K562 (cell line): Measurements from ENCODE around the gene ZFYVE26. TPM values are rescaled to one million over a fixed set of nuclear protein-coding genes. Genes with fewer than 3 reads are reported as not detected.

Source experiments
- ATAC-seq: fragments of 200-7000 bp; cut with Tn5 transposase; 3 replicates; pipeline ENCODE4 v1.9.1; 2020; ENCODE audit warnings: moderate library complexity
- BruUV-seq: library from RNA; stranded (reverse); fragments of 400-500 nt; replicated peaks from 2 replicates; lab custom pipeline; 2021; lab: Mats Ljungman, UMichigan
- CTCF ChIA-PET: fragments of 300-600 bp; formaldehyde crosslinking; extraction: SDS; loops from one replicate; lab custom pipeline; 2021; ENCODE audit warnings: low intra/inter-chr PET ratio; lab: Yijun Ruan, JAX
- POLR2A ChIA-PET: fragments of 300-600, 350-650 bp; sonication (Branson Sonifier 250); formaldehyde crosslinking; extraction: SDS; loops from one replicate; lab custom pipeline; 2021; ENCODE audit warnings: antibody characterized with exemption, inconsistent platforms; lab: Yijun Ruan, JAX
- DNase-seq, 4 experiments: peaks; one replicate each; pipeline versions ENCODE4 v3.0.0 to v3.0.0-alpha.2; 2011 to 2018; ENCODE audit warnings: low spot score in 3 of 4, mixed read lengths in 3 of 4; ENCODE audit errors: extremely low read depth in 1 of 4
- FAIRE-seq: peaks from 2 replicates; lab custom pipeline; 2011; peaks lifted over from hg19 to GRCh38; lab: Jason Lieb, UNC
- H2AFZ ChIP-seq: 2 replicates; pipeline ENCODE4 v1.6.0; 2011; ENCODE audit warnings: low read depth, low read length, control low read depth, inconsistent platforms
- H3K27ac ChIP-seq: fragments of 200-600 bp; 3 replicates; pipeline ENCODE4 v1.8.0; 2011; ENCODE audit warnings: low read depth, mild to moderate bottlenecking, control low read depth, inconsistent platforms, low read length, moderate library complexity, mixed read lengths; ENCODE audit errors: extremely low read depth
- H3K27me3 ChIP-seq, 2 experiments: fragments of 300-600 bp in 1 of 2; 2 replicates in 1 of 2; 3 replicates in 1 of 2; pipeline versions ENCODE4 v1.6.0 to v1.8.0; 2011; ENCODE audit warnings: inconsistent platforms in 2 of 2, low read length in 2 of 2, mild to moderate bottlenecking in 1 of 2, mixed read lengths in 1 of 2, moderate library complexity in 1 of 2; ENCODE audit not compliant: control insufficient read depth in 2 of 2, insufficient read depth in 2 of 2
- H3K36me3 ChIP-seq: fragments of 300-600 bp; 3 replicates; pipeline ENCODE4 v1.8.0; 2011; ENCODE audit warnings: mild to moderate bottlenecking, low read length, inconsistent platforms; ENCODE audit not compliant: control insufficient read depth, insufficient read depth
- H3K4me1 ChIP-seq, 2 experiments: fragments of 200-600 bp in 1 of 2; replicated peaks in 1 of 2; 2 replicates in 1 of 2; 3 replicates in 1 of 2; pipeline versions ENCODE4 v1.5.1 to v1.8.0; 2011; ENCODE audit warnings: inconsistent platforms in 2 of 2, low read length in 2 of 2, mild to moderate bottlenecking in 1 of 2, mixed read lengths in 1 of 2, moderate library complexity in 1 of 2; ENCODE audit not compliant: control insufficient read depth in 2 of 2, insufficient read depth in 2 of 2
- H3K4me2 ChIP-seq: 2 replicates; pipeline ENCODE4 v1.6.1; 2011; ENCODE audit warnings: low read length, control low read depth, inconsistent platforms, mixed read lengths; ENCODE audit not compliant: insufficient read depth
- H3K4me3 ChIP-seq: fragments of 200-600 bp; sonication (generic), shearing (Covaris generic); 2 replicates; pipeline ENCODE4 v1.5.1; 2016; ENCODE audit warnings: control low read depth, inconsistent platforms
- H3K79me2 ChIP-seq: fragments of 200-600 bp; 3 replicates; pipeline ENCODE4 v1.8.0; 2011; ENCODE audit warnings: low read length, inconsistent platforms; ENCODE audit not compliant: control insufficient read depth, insufficient read depth
- H3K9ac ChIP-seq, 2 experiments: 2 replicates each; pipeline versions ENCODE4 v1.6.0 to v1.6.1; 2011; ENCODE audit warnings: low read depth in 2 of 2, low read length in 2 of 2, control low read depth in 1 of 2, inconsistent platforms in 1 of 2, mild to moderate bottlenecking in 1 of 2, mixed read lengths in 1 of 2; ENCODE audit not compliant: insufficient read depth in 1 of 2
- H3K9me1 ChIP-seq: one replicate; pipeline ENCODE4 v1.6.0; 2011; ENCODE audit warnings: inconsistent platforms, mild to moderate bottlenecking, low read length, moderate library complexity; ENCODE audit not compliant: control insufficient read depth, insufficient read depth
- H3K9me3 ChIP-seq: replicated peaks from 2 replicates; pipeline ENCODE4 v1.5.1; 2011; ENCODE audit warnings: low read depth, low read length, inconsistent platforms; ENCODE audit not compliant: control insufficient read depth, insufficient read depth
- H4K20me1 ChIP-seq: replicated peaks from 2 replicates; pipeline ENCODE4 v1.6.1; 2011; ENCODE audit warnings: low read length, inconsistent platforms, mixed read lengths; ENCODE audit not compliant: control insufficient read depth, insufficient read depth
- ARID2 ChIP-seq: fragments of 450-650 bp; IDR thresholded peaks from 2 replicates; pipeline ENCODE4 v1.6.1; 2017; ENCODE audit warnings: antibody characterized with exemption, mild to moderate bottlenecking
- CC2D1A ChIP-seq: fragments of 450-650 bp; IDR thresholded peaks from 2 replicates; pipeline ENCODE4 v1.6.1; 2017; ENCODE audit warnings: mild to moderate bottlenecking
- CEBPB ChIP-seq: fragments of 450-650 bp; IDR thresholded peaks from 2 replicates; pipeline ENCODE4 v1.6.1; 2016; ENCODE audit warnings: missing genetic modification characterization, missing compliant biosample characterization
- DDX20 ChIP-seq: fragments of 450-650 bp; IDR thresholded peaks from 2 replicates; pipeline ENCODE4 v1.6.1; 2016; ENCODE audit warnings: missing genetic modification characterization, low read depth, mild to moderate bottlenecking, missing compliant biosample characterization, moderate library complexity
- FOXO4 ChIP-seq: fragments of 450-650 bp; formaldehyde crosslinking; IDR thresholded peaks from 2 replicates; pipeline ENCODE4 v1.4.0; 2020; ENCODE audit warnings: mild to moderate bottlenecking, moderate library complexity
- KAT7 ChIP-seq: sonication (generic); formaldehyde crosslinking; IDR thresholded peaks from 2 replicates; pipeline ENCODE4 v1.8.0; 2022; ENCODE audit warnings: missing genetic modification reagents, mild to moderate bottlenecking, borderline replicate concordance
- MEF2D ChIP-seq: conservative IDR thresholded peaks from 2 replicates; pipeline ENCODE4 v1.6.1; 2016; ENCODE audit warnings: low read depth, missing genetic modification characterization, missing compliant biosample characterization
- MTA1 ChIP-seq: fragments of 450-650 bp; IDR thresholded peaks from 2 replicates; pipeline ENCODE4 v1.6.1; 2017; ENCODE audit warnings: borderline replicate concordance
- MTA2 ChIP-seq: fragments of 450-650 bp; IDR thresholded peaks from 2 replicates; pipeline ENCODE4 v1.6.1; 2016; ENCODE audit warnings: low read depth
- MTA3 ChIP-seq: fragments of 450-650 bp; formaldehyde crosslinking; IDR thresholded peaks from 2 replicates; pipeline ENCODE4 v1.6.1; 2017; ENCODE audit warnings: mild to moderate bottlenecking, borderline replicate concordance
- MTF1 ChIP-seq: fragments of 250-450 bp; sonication (Bioruptor Pico); IDR thresholded peaks from 2 replicates; pipeline ENCODE4 v1.9.0; 2021; ENCODE audit warnings: moderate library complexity, mild to moderate bottlenecking, inconsistent platforms, borderline replicate concordance
- NBN ChIP-seq: fragments of 450-650 bp; IDR thresholded peaks from 2 replicates; pipeline ENCODE4 v1.6.1; 2016; ENCODE audit warnings: low read depth, mild to moderate bottlenecking
- PURB ChIP-seq: sonication (generic); formaldehyde crosslinking; IDR thresholded peaks from 2 replicates; pipeline ENCODE4 v1.9.0; 2021; ENCODE audit warnings: low read depth, mild to moderate bottlenecking, missing genetic modification reagents
- RBM34 ChIP-seq: fragments of 200-400 bp; formaldehyde crosslinking; IDR thresholded peaks from 2 replicates; pipeline ENCODE4 v1.6.1; 2018; ENCODE audit warnings: low read length, borderline replicate concordance; ENCODE audit not compliant: insufficient read depth
- RUNX1 ChIP-seq: sonication (generic); IDR thresholded peaks from 2 replicates; pipeline ENCODE4 v1.6.1; 2016; ENCODE audit warnings: antibody characterized with exemption, low read depth
- SETDB1 ChIP-seq: IDR thresholded peaks from one replicate; pipeline ENCODE4 v1.6.1; 2012; ENCODE audit warnings: low read length, control low read depth, inconsistent platforms
- TRIM28 ChIP-seq: fragments of 450-650 bp; IDR thresholded peaks from 2 replicates; pipeline ENCODE4 v1.6.1; 2017
- ZNF431 ChIP-seq: sonication (generic); formaldehyde crosslinking; IDR thresholded peaks from 2 replicates; pipeline ENCODE4 v1.8.0; 2022; ENCODE audit warnings: mild to moderate bottlenecking, missing genetic modification reagents
- ZNF696 ChIP-seq: fragments of 250-450 bp; sonication (Bioruptor Pico); conservative IDR thresholded peaks from 2 replicates; pipeline ENCODE4 v1.4.0; 2020; ENCODE audit warnings: mild to moderate bottlenecking, moderate library complexity
- ZNF707 ChIP-seq: fragments of 250-450 bp; sonication (Bioruptor Pico); conservative IDR thresholded peaks from 2 replicates; pipeline ENCODE4 v1.8.0; 2022; ENCODE audit warnings: inconsistent platforms, mild to moderate bottlenecking, moderate library complexity
- WGBS: fragments of 100-300 bp; shearing (Covaris generic); methylation state at CpG from one replicate; pipeline ENCODE4 v1.1.6; 2016; ENCODE audit warnings: low coverage, mixed read lengths; ENCODE audit not compliant: insufficient coverage; ENCODE audit errors: missing lambda C conversion rate; 5-methylcytosine and 5-hydroxymethylcytosine counted together
- in situ Hi-C: fragments of 300-500 bp; cut with MboI; formaldehyde crosslinking; loops from 4 replicates; pipeline ENCODE4 v1.15.0; 2018; ENCODE audit warnings: inconsistent platforms, mixed read lengths
- intact Hi-C: fragments of 100-400 bp; cut with micrococcal nuclease; formaldehyde crosslinking; loops from 2 replicates; pipeline ENCODE4 v1.14.2; 2022
- polyA plus RNA-seq, 8 experiments: library from polyadenylated mRNA; depleted of rRNA in 4 of 8; stranded (reverse) in 5 of 8; unstranded in 3 of 8; fragments of >200 nt; fragmentation: Nextera tagmentation in 2 of 8; fragmentation: Illumina TruSeq in 1 of 8; extraction: Ambion mirVana in 2 of 8; extraction: Trizol in 1 of 8; gene quantifications; 2 replicates each; pipeline versions ENCODE4 v1.2.1 to v1.2.3, GENCODE V29; 2011 to 2014; ENCODE audit warnings: inconsistent platforms in 1 of 8, missing spikeins in 1 of 8
- total RNA-seq, 7 experiments: library from RNA; depleted of rRNA in 6 of 7; stranded (reverse); fragments of >200 nt in 6 of 7; fragmentation: Illumina TruSeq in 2 of 7; extraction: Trizol in 2 of 7; gene quantifications; 2 replicates each; pipeline versions ENCODE4 v1.2.1 to v1.2.3, GENCODE V29; 2011 to 2021; ENCODE audit warnings: low replicate concordance in 1 of 7

The ZFYVE26 gene
- total and polyA plus RNA-seq, 9 of the 15 experiments (the other 6 are each of a cell fraction or from before 2014, with no cell fraction given), result 0.32 to 9.1 (median 5.9) TPM

GRCh38 chr14:67784244-67784823 is 32.1 kb downstream of the ZFYVE26 start (continued):
- TF ChIP-seq SETDB1 (no peak), CC2D1A (no peak), PURB (CRISPR knock-in tag) (no peak), DDX20 (no peak), ZNF707 (CRISPR knock-in tag) (no peak), FOXO4 (CRISPR knock-in tag) (no peak), ZNF431 (no peak), TRIM28 (no peak), KAT7 (CRISPR knock-in tag) (no peak), CEBPB (tag) (no peak)

- TF ChIP-seq MTA3 (no peak), MTA1 (no peak), RUNX1 (no peak), NBN (no peak), MTF1 (CRISPR knock-in tag) (no peak), RBM34 (no peak), MTA2 (no peak), MEF2D (tag) (no peak), ZNF696 (no peak), ARID2 (no peak)
- no peak overlapping the region for H3K4me2 ChIP-seq
- H3K27ac ChIP-seq, result no peak overlapping the region
- CTCF ChIA-PET, result no interaction called here
- no peak for FAIRE-seq
- intact Hi-C loops (no loop called here), in situ Hi-C loops (no loop called here)
- ATAC-seq, result no peak
- no peaks in the 10 kb centered on the region for H3K27me3 ChIP-seq
- H3K9me1 ChIP-seq, result no peaks in the 10 kb centered on the region
- DNase-seq, result no peak
- POLR2A ChIA-PET, result interaction anchor here (0.7 to 0.9 kb wide), 3 partner anchors 23 to 1015 kb away, joined by 3 read pairs; no protein-coding TSS in a partner anchor
- no peak overlapping the region for H3K4me3 ChIP-seq
- no peaks in the 10 kb centered on the region for H4K20me1 ChIP-seq
- H2AFZ ChIP-seq, result no peak overlapping the region
- WGBS, result 27% methylated on average over 3 of the region's 3 CpGs
- H3K9ac ChIP-seq, result no peak overlapping the region
- no peaks in the 10 kb centered on the region for H3K79me2 ChIP-seq
- no peaks in the 10 kb centered on the region for H3K9me3 ChIP-seq
- no TSS peak for BruUV-seq
- peaks cover 73% of the 10 kb centered on the region for H3K36me3 ChIP-seq
- peaks cover 0 to 2% of the 10 kb centered on the region in 2 experiments; a peak in 1 of 5 replicates for H3K4me1 ChIP-seq
Observed at GRCh38 chr14:67782090-67782489, 34.3 kb downstream of the ZFYVE26 start.
